Measurements from ENCODE around the gene DNAJB6.
"Not testable (repeated sequence)": the region's sequence is repeated elsewhere in the genome, so short reads cannot be mapped to it uniquely, and the experiment has no call there.

The DNAJB6 gene

GRCh38 chr7:157446322-157446721 lies 109.5 kb downstream of the DNAJB6 start:
- Histone ChIP-seq H3K4me3 (ENCODE audit: insufficient read depth, low read length, poor library complexity, severe bottlenecking) (no peak overlapping the region), H3K4me2 (ENCODE audit: low read depth, low read length, poor library complexity, severe bottlenecking) (no peak overlapping the region), H3K9me3 (ENCODE audit: insufficient read depth, low read length) (no peaks in the 10 kb centered on the region), H3K36me3 (ENCODE audit: low read length) (no peaks in the 10 kb centered on the region), H3K27me3 (ENCODE audit: low read length) (no peaks in the 10 kb centered on the region), H3K9me2 (replicated peaks; ENCODE audit: insufficient read depth, low read length) (no peaks in the 10 kb centered on the region), H3K27ac (ENCODE audit: low read depth, low read length) (no peak overlapping the region), H3K9ac (ENCODE audit: low read length) (no peak overlapping the region), H4K20me1 (ENCODE audit: low read depth, low read length) (no peaks in the 10 kb centered on the region), H3K79me2 (ENCODE audit: insufficient read depth, low read length) (no peaks in the 10 kb centered on the region), H2AFZ (ENCODE audit: low read depth, low read length, severe bottlenecking) (no peak overlapping the region), H3F3A (ENCODE audit: insufficient read depth) (no peaks in the 10 kb centered on the region)
- TF ChIP-seq CTCF (IDR thresholded peaks at IDR 0.05; ENCODE audit: insufficient read depth, low read length, poor library complexity, severe bottlenecking) (no peak), EZH2phosphoT487 (conservative IDR thresholded peaks at IDR 0.05; ENCODE audit: low read length) (no peak)

- not testable (repeated sequence) for H3K36me3 ChIP-seq (ENCODE audit: low read length); H3K9me3 ChIP-seq (ENCODE audit: insufficient read depth, low read length); H2AFZ ChIP-seq (ENCODE audit: low read depth, low read length, severe bottlenecking); H4K20me1 ChIP-seq (ENCODE audit: low read depth, low read length); H3K4me2 ChIP-seq (ENCODE audit: low read depth, low read length, poor library complexity, severe bottlenecking); H3K4me3 ChIP-seq (ENCODE audit: insufficient read depth, low read length, poor library complexity, severe bottlenecking); H3K9ac ChIP-seq (ENCODE audit: low read length); H3F3A ChIP-seq (ENCODE audit: insufficient read depth); H3K9me2 ChIP-seq (replicated peaks; ENCODE audit: insufficient read depth, low read length); H3K79me2 ChIP-seq (ENCODE audit: insufficient read depth, low read length); H3K27ac ChIP-seq (ENCODE audit: low read depth, low read length); H3K27me3 ChIP-seq (ENCODE audit: low read length)
Measured at GRCh38 chr7:157454003-157454402, 117.2 kb downstream of the DNAJB6 start.

- Histone ChIP-seq H3K4me3 (ENCODE audit: insufficient read depth, low read length, poor library complexity, severe bottlenecking) (no peak overlapping the region), H3K36me3 (ENCODE audit: low read length) (no peaks in the 10 kb centered on the region), H3K79me2 (ENCODE audit: insufficient read depth, low read length) (no peaks in the 10 kb centered on the region), H4K20me1 (ENCODE audit: low read depth, low read length) (no peaks in the 10 kb centered on the region), H3K9me3 (ENCODE audit: insufficient read depth, low read length) (no peaks in the 10 kb centered on the region), H3K4me2 (ENCODE audit: low read depth, low read length, poor library complexity, severe bottlenecking) (no peak overlapping the region), H3K27me3 (ENCODE audit: low read length) (peaks cover 4% of the 10 kb centered on the region; the same call in 1 of the 2 replicates), H3F3A (ENCODE audit: insufficient read depth) (no peaks in the 10 kb centered on the region), H3K27ac (ENCODE audit: low read depth, low read length) (no peak overlapping the region), H2AFZ (ENCODE audit: low read depth, low read length, severe bottlenecking) (no peak overlapping the region), H3K9ac (ENCODE audit: low read length) (no peak overlapping the region), H3K9me2 (replicated peaks; ENCODE audit: insufficient read depth, low read length) (no peaks in the 10 kb centered on the region)
- no peak for TF ChIP-seq EZH2phosphoT487 (conservative IDR thresholded peaks at IDR 0.05; ENCODE audit: low read length)
- no peak for TF ChIP-seq CTCF (IDR thresholded peaks at IDR 0.05; ENCODE audit: insufficient read depth, low read length, poor library complexity, severe bottlenecking)
Measured at GRCh38 chr7:157457355-157458253, 120.8 kb downstream of the DNAJB6 start.

GRCh38 chr7:157458254-157458633 lies 121.4 kb downstream of the DNAJB6 start:
- Histone ChIP-seq H3K4me3 (ENCODE audit: insufficient read depth, low read length, poor library complexity, severe bottlenecking) (no peak overlapping the region), H3K36me3 (ENCODE audit: low read length) (no peaks in the 10 kb centered on the region), H3F3A (ENCODE audit: insufficient read depth) (no peaks in the 10 kb centered on the region), H3K9ac (ENCODE audit: low read length) (no peak overlapping the region), H3K27ac (ENCODE audit: low read depth, low read length) (no peak overlapping the region), H4K20me1 (ENCODE audit: low read depth, low read length) (no peaks in the 10 kb centered on the region), H2AFZ (ENCODE audit: low read depth, low read length, severe bottlenecking) (no peak overlapping the region), H3K9me3 (ENCODE audit: insufficient read depth, low read length) (no peaks in the 10 kb centered on the region), H3K4me2 (ENCODE audit: low read depth, low read length, poor library complexity, severe bottlenecking) (no peak overlapping the region), H3K9me2 (replicated peaks; ENCODE audit: insufficient read depth, low read length) (no peaks in the 10 kb centered on the region), H3K79me2 (ENCODE audit: insufficient read depth, low read length) (no peaks in the 10 kb centered on the region), H3K27me3 (ENCODE audit: low read length) (peaks cover 4% of the 10 kb centered on the region; the same call in 1 of the 2 replicates)
- TF ChIP-seq EZH2phosphoT487 (conservative IDR thresholded peaks at IDR 0.05; ENCODE audit: low read length) (no peak), CTCF (IDR thresholded peaks at IDR 0.05; ENCODE audit: insufficient read depth, low read length, poor library complexity, severe bottlenecking) (no peak)
